BLaER1 (cell line): ENCODE results near the gene KCNH1.
"Not testable (repeated sequence)": the region's sequence is repeated elsewhere in the genome, so short reads cannot be mapped to it uniquely, and the experiment has no call there.

Experiments
- H3K27ac ChIP-seq: shearing (Covaris generic); formaldehyde crosslinking; 2 replicates; pipeline ENCODE4 v1.8.1; 2022
- H3K27me3 ChIP-seq: shearing (Covaris generic); formaldehyde crosslinking; 2 replicates; pipeline ENCODE4 v1.8.1; 2022
- H3K36me3 ChIP-seq: shearing (Covaris generic); formaldehyde crosslinking; 2 replicates; pipeline ENCODE4 v1.8.1; 2022
- H3K4me1 ChIP-seq: shearing (Covaris generic); formaldehyde crosslinking; 2 replicates; pipeline ENCODE4 v1.8.1; 2022
- H3K4me2 ChIP-seq: shearing (Covaris generic); formaldehyde crosslinking; 2 replicates; pipeline ENCODE4 v1.8.1; 2022
- H3K4me3 ChIP-seq: shearing (Covaris generic); formaldehyde crosslinking; 2 replicates; pipeline ENCODE4 v1.8.1; 2022
- H3K9ac ChIP-seq: shearing (Covaris generic); formaldehyde crosslinking; 2 replicates; pipeline ENCODE4 v1.8.1; 2022
- H3K9me3 ChIP-seq: shearing (Covaris generic); formaldehyde crosslinking; 2 replicates; pipeline ENCODE4 v1.8.1; 2022
- H4K20me1 ChIP-seq: shearing (Covaris generic); formaldehyde crosslinking; 2 replicates; pipeline ENCODE4 v1.8.1; 2022
- Cebpa-rat ChIP-seq: shearing (Covaris generic); IDR thresholded peaks from 2 replicates; pipeline ENCODE4 v1.8.1; 2022

KCNH1 gene

DNA sequence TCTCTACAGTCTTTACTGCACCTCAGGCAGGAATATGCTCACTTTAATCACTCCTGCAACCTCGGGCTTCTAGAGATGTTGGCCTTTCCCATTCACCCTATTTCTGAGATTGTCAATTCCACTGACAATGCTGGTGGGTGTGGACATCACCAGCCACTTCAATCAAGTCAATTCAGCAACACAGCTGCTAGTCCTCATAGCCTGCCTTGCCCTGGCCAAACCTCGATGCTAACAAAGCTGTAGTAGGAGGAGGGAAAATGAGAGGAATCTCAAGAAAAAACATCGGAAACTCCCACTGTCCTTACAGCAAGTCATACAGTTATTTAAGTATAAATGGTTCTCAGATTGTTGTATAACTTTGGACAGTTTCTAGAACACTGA is 155.0 kb downstream of the KCNH1 start:
- TF ChIP-seq Cebpa-rat = no peak
- H3K27me3 ChIP-seq = no peaks in the 10 kb centered on the region
- H3K9ac ChIP-seq = no peak overlapping the region
- no peaks in the 10 kb centered on the region for H3K4me1 ChIP-seq
- no peaks in the 10 kb centered on the region for H3K36me3 ChIP-seq
- H3K4me2 ChIP-seq = no peak overlapping the region
- H3K4me3 ChIP-seq = no peak overlapping the region
- no peak overlapping the region for H3K27ac ChIP-seq
- no peaks in the 10 kb centered on the region for H4K20me1 ChIP-seq
- H3K9me3 ChIP-seq = no peaks in the 10 kb centered on the region; the same call in 1 of the 2 replicates

DNA sequence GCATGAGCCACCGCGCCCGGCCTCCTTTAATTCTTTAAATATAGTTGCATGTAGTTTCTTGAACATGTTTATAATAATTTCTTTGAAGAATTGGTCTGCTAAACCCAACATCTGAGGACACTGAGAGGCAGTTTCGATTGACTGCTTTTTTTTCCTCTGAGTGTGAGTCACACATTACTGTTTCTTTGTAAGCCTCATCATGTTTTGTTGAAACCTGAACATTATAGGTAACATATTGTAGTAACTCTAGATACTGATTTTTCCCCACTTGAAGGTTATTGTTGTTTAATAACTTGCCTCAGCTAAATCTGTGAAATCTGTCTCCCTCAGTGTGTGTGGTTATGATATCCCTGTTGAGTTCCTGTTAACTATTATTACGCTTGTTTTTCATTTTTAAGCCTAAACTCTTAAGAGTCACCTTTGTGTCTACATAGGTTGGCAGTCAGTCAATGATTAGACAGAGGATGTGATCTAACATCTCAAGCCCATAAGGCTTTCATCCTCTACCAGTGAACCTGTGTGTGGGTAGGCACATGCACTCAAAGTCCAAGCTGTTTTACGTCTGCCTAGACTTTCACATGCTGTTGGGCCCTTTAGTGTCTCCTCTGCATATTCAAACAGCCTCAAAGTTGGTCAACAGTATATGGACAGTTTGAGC is 155.5 kb downstream of the KCNH1 start:
- Histone ChIP-seq H3K36me3 (no peaks in the 10 kb centered on the region), H3K9ac (no peak overlapping the region), H3K27ac (no peak overlapping the region), H3K4me2 (no peak overlapping the region), H4K20me1 (no peaks in the 10 kb centered on the region), H3K4me3 (no peak overlapping the region), H3K9me3 (no peaks in the 10 kb centered on the region; the same call in 1 of the 2 replicates), H3K4me1 (no peaks in the 10 kb centered on the region), H3K27me3 (no peaks in the 10 kb centered on the region)
- TF ChIP-seq Cebpa-rat = no peak

- Histone ChIP-seq H3K9ac (no peak overlapping the region), H4K20me1 (no peaks in the 10 kb centered on the region), H3K4me3 (no peak overlapping the region), H3K9me3 (no peaks in the 10 kb centered on the region), H3K27ac (no peak overlapping the region), H3K4me1 (no peaks in the 10 kb centered on the region), H3K4me2 (no peak overlapping the region), H3K27me3 (no peaks in the 10 kb centered on the region), H3K36me3 (no peaks in the 10 kb centered on the region)
- TF ChIP-seq Cebpa-rat = no peak
Measured at GRCh38 chr1:210951279-210951678, 182.7 kb downstream of the KCNH1 start.

- not testable (repeated sequence) for H3K27ac ChIP-seq, H3K36me3 ChIP-seq, H3K27me3 ChIP-seq, H3K4me3 ChIP-seq, H3K9ac ChIP-seq, H3K4me2 ChIP-seq, H3K9me3 ChIP-seq, H4K20me1 ChIP-seq, H3K4me1 ChIP-seq
Measured at GRCh38 chr1:210949940-210950546, 183.9 kb downstream of the KCNH1 start.

GRCh38 chr1:210949489-210949888 is 184.5 kb downstream of the KCNH1 start:
- Histone ChIP-seq H4K20me1 (no peaks in the 10 kb centered on the region), H3K4me2 (no peak overlapping the region), H3K27me3 (no peaks in the 10 kb centered on the region), H3K4me1 (no peaks in the 10 kb centered on the region), H3K27ac (no peak overlapping the region), H3K9me3 (no peaks in the 10 kb centered on the region), H3K36me3 (no peaks in the 10 kb centered on the region), H3K4me3 (no peak overlapping the region), H3K9ac (no peak overlapping the region)
- no peak for TF ChIP-seq Cebpa-rat

DNA sequence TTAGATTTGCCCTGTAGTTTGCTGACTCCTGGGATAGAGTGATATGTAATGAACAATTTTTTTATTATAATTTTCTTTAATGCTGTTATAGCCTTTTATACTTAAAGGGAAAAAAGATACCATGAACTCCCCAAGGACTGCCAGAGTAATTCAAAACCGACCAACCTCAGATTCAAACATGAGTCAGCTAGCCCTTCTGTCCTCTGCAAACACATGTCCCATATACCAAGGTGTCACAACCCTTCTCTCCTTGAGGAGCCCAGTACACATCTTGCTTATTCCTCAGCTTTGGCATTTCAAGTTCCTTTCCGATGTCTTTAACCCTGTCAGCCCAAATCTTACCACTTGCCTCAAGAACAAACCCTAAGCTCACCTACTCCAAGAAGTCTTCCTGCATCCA is 184.9 kb downstream of the KCNH1 start:
- no peak overlapping the region for H3K27ac ChIP-seq
- H3K4me3 ChIP-seq = no peak overlapping the region
- H3K9me3 ChIP-seq = no peaks in the 10 kb centered on the region
- no peak overlapping the region for H3K4me2 ChIP-seq
- no peak for TF ChIP-seq Cebpa-rat
- H3K4me1 ChIP-seq = no peaks in the 10 kb centered on the region
- no peaks in the 10 kb centered on the region for H3K36me3 ChIP-seq
- H4K20me1 ChIP-seq = no peaks in the 10 kb centered on the region
- H3K27me3 ChIP-seq = no peaks in the 10 kb centered on the region
- H3K9ac ChIP-seq = no peak overlapping the region

DNA sequence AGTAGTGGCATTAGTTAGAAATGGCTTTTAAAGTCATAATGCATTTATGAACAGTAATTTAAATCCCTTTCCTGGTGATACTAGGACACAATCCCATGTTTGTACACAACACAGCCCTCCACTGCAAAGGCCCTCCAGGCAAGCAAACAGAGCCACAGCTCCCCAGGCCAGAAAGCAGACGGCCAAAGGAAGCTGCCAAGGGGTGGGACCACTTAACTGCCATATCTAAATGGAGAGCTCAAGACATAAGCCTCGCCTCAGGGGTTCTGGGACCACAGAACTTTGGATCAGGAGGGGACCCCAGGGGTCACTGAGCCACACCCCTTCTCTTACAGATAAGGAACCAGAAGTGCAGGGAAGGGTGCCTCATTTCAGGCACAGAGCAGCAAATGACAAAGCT is 189.7 kb downstream of the KCNH1 start:
- Histone ChIP-seq H3K27me3 (no peaks in the 10 kb centered on the region), H3K36me3 (no peaks in the 10 kb centered on the region), H3K4me1 (peaks cover 17% of the 10 kb centered on the region), H3K4me2 (no peak overlapping the region), H3K27ac (no peak overlapping the region), H3K9ac (no peak overlapping the region), H3K4me3 (no peak overlapping the region), H4K20me1 (no peaks in the 10 kb centered on the region), H3K9me3 (no peaks in the 10 kb centered on the region)
- TF ChIP-seq Cebpa-rat = no peak

- Histone ChIP-seq H3K4me2 (no peak overlapping the region), H4K20me1 (no peaks in the 10 kb centered on the region), H3K4me1 (peaks cover 17% of the 10 kb centered on the region), H3K27ac (no peak overlapping the region), H3K9me3 (no peaks in the 10 kb centered on the region), H3K4me3 (no peak overlapping the region), H3K9ac (no peak overlapping the region), H3K27me3 (no peaks in the 10 kb centered on the region), H3K36me3 (no peaks in the 10 kb centered on the region)
- TF ChIP-seq Cebpa-rat = no peak
Measured at GRCh38 chr1:210942513-210942912, 191.4 kb downstream of the KCNH1 start.

DNA sequence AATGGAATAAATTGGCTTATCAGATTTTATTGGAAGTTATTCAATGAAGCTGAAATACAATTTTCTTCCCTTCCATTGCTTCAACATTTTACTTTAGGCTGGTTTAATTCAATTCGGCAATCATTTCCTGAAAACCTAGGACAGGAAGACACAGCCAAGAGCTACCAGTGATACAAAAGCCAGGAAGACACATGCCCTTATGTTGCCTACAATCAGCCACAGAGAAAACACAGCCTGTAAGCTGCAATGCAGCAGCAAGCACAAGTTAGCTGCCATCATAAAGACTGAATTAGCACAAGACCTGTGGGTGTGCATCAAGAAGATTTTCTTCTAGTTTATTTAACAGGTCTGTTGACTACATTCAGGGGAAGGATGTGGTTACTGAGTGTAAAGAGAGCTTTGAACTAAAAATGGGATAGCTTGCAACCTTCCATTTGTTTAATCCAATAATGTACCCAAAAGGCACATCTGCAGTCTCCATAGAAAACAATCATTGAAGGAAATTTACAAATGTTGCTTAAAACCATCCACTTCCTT is 193.8 kb downstream of the KCNH1 start:
- H3K9ac ChIP-seq = no peak overlapping the region
- TF ChIP-seq Cebpa-rat = no peak
- peaks cover 17% of the 10 kb centered on the region for H3K4me1 ChIP-seq
- peak overlapping the region; percentile 37 for H3K4me2 ChIP-seq
- no peaks in the 10 kb centered on the region for H3K36me3 ChIP-seq
- no peak overlapping the region for H3K27ac ChIP-seq
- no peaks in the 10 kb centered on the region for H4K20me1 ChIP-seq
- no peaks in the 10 kb centered on the region for H3K9me3 ChIP-seq
- H3K27me3 ChIP-seq = no peaks in the 10 kb centered on the region
- H3K4me3 ChIP-seq = no peak overlapping the region

GRCh38 chr1:210938416-210938925 is 195.5 kb downstream of the KCNH1 start:
- no peaks in the 10 kb centered on the region for H3K36me3 ChIP-seq
- peaks cover 17% of the 10 kb centered on the region for H3K4me1 ChIP-seq
- no peak overlapping the region for H3K27ac ChIP-seq
- H3K9me3 ChIP-seq = no peaks in the 10 kb centered on the region
- no peak overlapping the region for H3K4me3 ChIP-seq
- H3K9ac ChIP-seq = no peak overlapping the region
- no peaks in the 10 kb centered on the region for H3K27me3 ChIP-seq
- no peak overlapping the region for H3K4me2 ChIP-seq
- no peaks in the 10 kb centered on the region for H4K20me1 ChIP-seq
- TF ChIP-seq Cebpa-rat = no peak
